A549 (cell line): Measurements from ENCODE around the gene CAV1. TPM values are rescaled to one million over a fixed set of nuclear protein-coding genes. Genes with fewer than 3 reads are reported as not detected.

Source experiments
- ATAC-seq, 2 experiments: fragments of 200-7000 bp in 1 of 2; fragments of >200 bp in 1 of 2; cut with Nextera tagmentation in 1 of 2; cut with Tn5 transposase in 1 of 2; 3 replicates each; pipeline versions ENCODE4 v1.8.0 to v1.9.1; 2018 to 2020; ENCODE audit warnings: mild to moderate bottlenecking in 1 of 2, moderate library complexity in 1 of 2
- CTCF ChIA-PET: fragments of 300-600 bp; sonication (Branson Sonifier 250); formaldehyde crosslinking; extraction: SDS; loops from one replicate; lab custom pipeline; 2021; ENCODE audit warnings: antibody characterized with exemption, inconsistent platforms; lab: Yijun Ruan, JAX
- POLR2A ChIA-PET: fragments of 350-600 bp; formaldehyde crosslinking; extraction: SDS; loops from one replicate; lab custom pipeline; 2021; ENCODE audit warnings: antibody characterized with exemption, inconsistent platforms; lab: Yijun Ruan, JAX
- DNase-seq, 2 experiments: peaks; one replicate each; pipeline versions ENCODE4 v3.0.0 to v3.0.0-alpha.2; 2011 to 2016; ENCODE audit warnings: low read depth in 1 of 2, low spot score in 1 of 2
- FAIRE-seq: peaks from 2 replicates; lab custom pipeline; 2011; peaks lifted over from hg19 to GRCh38; lab: Jason Lieb, UNC
- H3K27ac ChIP-seq, 2 experiments: fragments of >200 bp; sonication (Bioruptor Twin); formaldehyde crosslinking; 3 replicates each; pipeline ENCODE4 v1.5.1; 2016 to 2017
- H3K4me1 ChIP-seq: fragments of >200 bp; sonication (Bioruptor Twin); formaldehyde crosslinking; 3 replicates; pipeline ENCODE4 v1.6.1; 2016
- H3K4me2 ChIP-seq: fragments of >200 bp; sonication (Bioruptor Twin); formaldehyde crosslinking; 3 replicates; pipeline ENCODE4 v1.6.1; 2016
- H3K4me3 ChIP-seq: fragments of >200 bp; sonication (Bioruptor Twin); formaldehyde crosslinking; 3 replicates; pipeline ENCODE4 v1.5.1; 2016
- H3K9me3 ChIP-seq: fragments of >200 bp; sonication (Bioruptor Twin); formaldehyde crosslinking; 3 replicates; pipeline ENCODE4 v1.6.1; 2016
- ATOH8 ChIP-seq: fragments of 250-450 bp; sonication (Bioruptor Pico); IDR thresholded peaks from 2 replicates; pipeline ENCODE4 v1.5.0; 2020; ENCODE audit warnings: low read depth, mild to moderate bottlenecking, moderate library complexity
- CEBPB ChIP-seq, 2 experiments: fragments of >200 bp in 1 of 2; sonication (Bioruptor Twin) in 1 of 2; formaldehyde crosslinking in 1 of 2; IDR thresholded peaks; 2 replicates each; pipeline ENCODE4 v1.6.1; 2012 to 2016
- ELK1 ChIP-seq: fragments of 150-350 bp; IDR thresholded peaks from 2 replicates; pipeline ENCODE4 v1.6.1; 2014; ENCODE audit warnings: low read depth, mild to moderate bottlenecking, low read length
- EP300 ChIP-seq, 2 experiments: fragments of >200 bp; sonication (Bioruptor Twin); formaldehyde crosslinking; IDR thresholded peaks; 2 replicates in 1 of 2; 3 replicates in 1 of 2; pipeline ENCODE4 v1.6.1; 2016 to 2017
- HES2 ChIP-seq: fragments of >200 bp; sonication (Bioruptor Twin); formaldehyde crosslinking; IDR thresholded peaks from 2 replicates; pipeline ENCODE4 v1.6.1; 2016
- HEYL ChIP-seq: fragments of 250-450 bp; sonication (Bioruptor Pico); IDR thresholded peaks from 2 replicates; pipeline ENCODE4 v1.8.0; 2021; ENCODE audit warnings: mild to moderate bottlenecking, moderate library complexity
- HOXA7 ChIP-seq: fragments of 250-450 bp; sonication (Bioruptor Pico); IDR thresholded peaks from 2 replicates; pipeline ENCODE4 v1.5.0; 2020; ENCODE audit warnings: mild to moderate bottlenecking, moderate library complexity
- KDM1A ChIP-seq: fragments of 200-600 bp; sonication (generic); IDR thresholded peaks from 2 replicates; pipeline ENCODE4 v1.6.1; 2016; ENCODE audit warnings: low read depth, mild to moderate bottlenecking
- MAX ChIP-seq: IDR thresholded peaks from 2 replicates; pipeline ENCODE4 v1.6.1; 2012
- RARB ChIP-seq: fragments of 250-450 bp; sonication (Bioruptor Pico); IDR thresholded peaks from 2 replicates; pipeline ENCODE4 v1.8.0; 2021; ENCODE audit warnings: mild to moderate bottlenecking, moderate library complexity
- REST ChIP-seq: fragments of 200-600 bp; sonication (generic); IDR thresholded peaks from 2 replicates; pipeline ENCODE4 v1.6.1; 2016; ENCODE audit warnings: antibody characterized with exemption, mild to moderate bottlenecking, moderate library complexity
- RFX5 ChIP-seq: fragments of 450-650 bp; IDR thresholded peaks from 2 replicates; pipeline ENCODE4 v1.7.1; 2014; ENCODE audit warnings: antibody characterized with exemption, mild to moderate bottlenecking, moderate library complexity
- SMC3 ChIP-seq: fragments of >200 bp; sonication (Bioruptor Twin); formaldehyde crosslinking; IDR thresholded peaks from 3 replicates; pipeline ENCODE4 v1.6.1; 2018; ENCODE audit warnings: inconsistent platforms
- SREBF2 ChIP-seq: fragments of 450-650 bp; IDR thresholded peaks from 2 replicates; pipeline ENCODE4 v1.6.1; 2014; ENCODE audit warnings: mild to moderate bottlenecking, moderate library complexity
- TFCP2L1 ChIP-seq: fragments of 250-450 bp; sonication (Bioruptor Pico); IDR thresholded peaks from 2 replicates; pipeline ENCODE4 v1.5.0; 2021; ENCODE audit warnings: mild to moderate bottlenecking
- ZSCAN20 ChIP-seq: fragments of 250-450 bp; sonication (Bioruptor Pico); IDR thresholded peaks from 2 replicates; pipeline ENCODE4 v1.8.0; 2022; ENCODE audit warnings: mild to moderate bottlenecking, moderate library complexity
- WGBS: methylation state at CpG from one replicate; pipeline ENCODE4 v1.1.6; 2017; ENCODE audit errors: missing lambda C conversion rate; 5-methylcytosine and 5-hydroxymethylcytosine counted together
- polyA plus RNA-seq, 4 experiments: library from polyadenylated mRNA; depleted of rRNA in 3 of 4; stranded (reverse); fragments of >200 nt; fragmentation: RNase III in 1 of 4; extraction: RNeasy Plus Mini Kit Qiagen cat#74134 plus additional on column Dnase treatment in 1 of 4; gene quantifications; 2 replicates in 3 of 4; 3 replicates in 1 of 4; pipeline ENCODE4 v1.2.3, GENCODE V29; 2011 to 2017

CAV1 gene
- polyA plus RNA-seq, 2 of the 4 experiments (the other 2 are of a cell fraction): 365 to 493 TPM

- no peak for ATAC-seq
- peak; percentile 13 for FAIRE-seq
- peaks cover 52% of the 10 kb centered on the region for H3K4me1 ChIP-seq
- H3K9me3 ChIP-seq: no peaks in the 10 kb centered on the region
- no peak overlapping the region for H3K4me3 ChIP-seq
- no peak for DNase-seq
- POLR2A ChIA-PET: no interaction called here
- no peak for TF ChIP-seq EP300 (IDR thresholded peaks at IDR 0.05)
- TF ChIP-seq ATOH8 (CRISPR knock-in tag): no peak
- TF ChIP-seq CEBPB (IDR thresholded peaks at IDR 0.05): peak in 1 of 2 experiments; percentile 53; a peak in 2 of 4 replicates
- TF ChIP-seq, all 56 proteins: peak for 1
- 74% methylated on average over 5 of the region's 5 CpGs for WGBS
- Histone ChIP-seq H3K27ac (peak overlapping the region in 1 of 2 experiments; percentile 35; a peak in 2 of 6 replicates), H3K4me2 (peak overlapping the region; percentile 26; the same call in 2 of the 3 replicates)
- CTCF ChIA-PET: interaction anchor here (0.8 kb wide), 1 partner anchor 101 kb away, joined by 3 read pairs; no protein-coding TSS in a partner anchor
These were observed 36.8 kb upstream of the CAV1 start for GRCh38 chr7:116487907-116488521.

- CTCF ChIA-PET: no interaction called here
- peak; percentile 56 for FAIRE-seq
These were observed 34.5 kb upstream of the CAV1 start for GRCh38 chr7:116490351-116490750.

More at GRCh38 chr7:116490351-116490750, 34.5 kb upstream of the CAV1 start:
- no peak for DNase-seq
- 62% methylated on average over 2 of the region's 2 CpGs for WGBS
- peak overlapping the region; percentile 6; the same call in 2 of the 3 replicates for H3K4me2 ChIP-seq
- H3K27ac ChIP-seq: no peak overlapping the region; a peak in 2 of 6 replicates
- TF ChIP-seq REST (no peak), SMC3 (no peak), ZSCAN20 (CRISPR knock-in tag) (no peak), HEYL (CRISPR knock-in tag) (no peak), HES2 (no peak), RARB (CRISPR knock-in tag) (no peak), RFX5 (no peak), KDM1A (no peak), TFCP2L1 (CRISPR knock-in tag) (no peak), HOXA7 (CRISPR knock-in tag) (no peak), ELK1 (no peak), MAX (no peak), SREBF2 (no peak)
- POLR2A ChIA-PET: no interaction called here
- H3K9me3 ChIP-seq: no peaks in the 10 kb centered on the region
- ATAC-seq: no peak
- peaks cover 73% of the 10 kb centered on the region for H3K4me1 ChIP-seq
- H3K4me3 ChIP-seq: no peak overlapping the region
